Activated CD8-positive, alpha-beta memory T cell treated with anti-CD3 and anti-CD28 coated beads for 1 hour (primary cell): ENCODE results near the gene RAX.
"Not testable (repeated sequence)": the region's sequence is repeated elsewhere in the genome, so short reads cannot be mapped to it uniquely, and the experiment has no call there.

ENCODE experiments used
- DNase-seq, 2 donors: peaks; one replicate each; pipeline ENCODE4 v3.0.0-alpha.2; 2020; ENCODE audit warnings: low read depth in 1 of 2; ENCODE audit errors: extremely low read depth in 1 of 2

RAX gene

DNA sequence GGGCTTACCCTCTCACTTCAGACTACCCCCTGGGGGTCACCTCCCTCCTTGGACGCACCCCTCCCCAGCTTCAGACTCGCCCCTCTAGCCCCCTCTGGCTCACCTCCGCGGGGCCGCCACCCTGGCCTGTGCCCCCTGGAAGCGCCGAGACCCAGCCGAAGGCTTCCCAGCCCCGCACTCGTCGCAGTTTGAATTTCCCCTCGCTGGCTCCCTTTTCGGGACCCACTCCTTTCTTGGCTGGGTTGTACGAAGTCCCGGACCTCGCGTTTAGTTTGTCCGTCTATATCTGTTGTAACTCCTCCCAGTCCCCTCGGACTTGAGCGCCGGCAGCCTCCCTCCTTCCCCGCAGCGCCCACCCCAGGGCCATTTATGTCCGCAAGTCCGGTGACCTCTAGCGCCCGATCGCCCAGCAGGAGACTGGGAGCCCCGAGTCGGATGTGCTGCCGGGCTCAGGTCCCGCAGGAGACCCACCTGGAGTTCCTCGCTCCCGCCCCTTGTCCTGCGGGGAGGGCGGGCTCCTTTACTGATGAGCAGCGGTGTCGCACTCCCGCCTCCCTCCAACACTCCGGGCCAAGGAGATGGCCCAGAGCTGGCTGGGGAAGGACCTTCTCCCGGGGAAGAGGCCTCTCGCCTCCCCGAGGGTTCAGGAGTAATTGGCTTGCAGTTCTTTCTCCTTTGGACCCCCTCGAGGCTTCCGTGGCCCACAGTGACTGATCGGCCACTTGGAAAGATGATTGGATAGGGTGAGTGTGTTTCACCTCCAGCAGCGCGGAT, 692 bp upstream of the RAX start:
- DNase-seq: no peak

DNA sequence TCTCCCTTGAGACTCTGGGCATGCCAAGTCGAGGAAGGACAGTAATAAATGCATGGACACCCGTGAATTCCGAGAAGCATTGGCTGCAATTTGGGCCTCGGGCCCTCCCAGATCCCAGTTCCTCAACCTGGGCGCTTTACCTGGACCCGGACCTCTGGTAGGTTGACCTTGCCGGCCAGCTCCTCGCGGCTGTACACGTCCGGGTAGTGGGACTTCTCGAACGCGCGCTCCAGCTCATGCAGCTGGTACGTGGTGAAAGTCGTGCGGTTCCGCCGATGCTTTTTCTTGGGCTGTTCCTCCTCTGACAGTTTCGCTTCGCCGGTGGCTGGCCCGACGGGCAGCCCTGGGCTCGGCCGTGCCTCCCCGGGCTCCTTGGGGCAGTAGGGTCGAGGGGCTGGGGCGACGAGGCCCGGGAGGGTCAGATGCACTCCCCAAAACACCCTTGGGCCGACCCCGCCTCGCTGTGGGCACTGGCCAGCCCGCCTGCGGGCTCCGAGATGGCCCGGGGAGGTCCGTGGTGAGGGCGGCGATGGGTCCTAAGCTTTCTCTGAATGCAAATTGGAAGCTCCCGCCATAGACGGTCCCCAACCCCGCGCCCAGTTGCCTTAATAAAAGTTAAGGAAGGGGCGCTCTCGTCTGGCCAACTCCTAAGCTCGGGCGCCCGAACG, 899 bp downstream of the RAX start:
- no peak for DNase-seq

DNA sequence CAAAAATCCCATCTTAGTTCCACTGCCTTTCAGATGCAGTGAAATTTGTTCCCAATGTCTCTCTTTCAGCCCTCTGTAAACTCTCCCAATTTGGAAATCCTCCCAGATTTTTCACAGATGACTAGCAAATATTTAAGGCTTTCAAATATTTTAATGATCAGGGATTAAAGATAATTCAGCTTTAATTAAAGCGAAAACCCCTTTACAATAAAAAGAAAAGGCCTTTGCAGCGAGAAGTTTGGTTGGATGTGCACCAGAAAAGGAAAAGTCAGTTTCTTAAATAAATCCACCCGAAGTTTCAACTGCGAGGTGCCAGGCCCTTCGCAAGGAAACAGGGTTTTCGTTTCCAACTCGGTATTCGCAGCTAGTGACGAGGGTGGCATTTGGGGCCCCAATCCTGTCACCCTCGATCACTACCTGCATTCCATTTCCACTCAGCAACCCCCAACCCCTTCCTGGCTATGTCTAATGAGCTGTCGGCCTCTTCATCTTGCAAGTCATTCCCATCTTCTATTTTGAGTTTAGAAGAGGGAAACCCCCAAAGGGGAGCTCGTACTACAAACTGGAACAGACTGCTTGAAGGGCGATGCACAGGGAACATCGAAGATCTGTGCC, 1.5 kb downstream of the RAX start:
- DNase-seq: no peak

DNA sequence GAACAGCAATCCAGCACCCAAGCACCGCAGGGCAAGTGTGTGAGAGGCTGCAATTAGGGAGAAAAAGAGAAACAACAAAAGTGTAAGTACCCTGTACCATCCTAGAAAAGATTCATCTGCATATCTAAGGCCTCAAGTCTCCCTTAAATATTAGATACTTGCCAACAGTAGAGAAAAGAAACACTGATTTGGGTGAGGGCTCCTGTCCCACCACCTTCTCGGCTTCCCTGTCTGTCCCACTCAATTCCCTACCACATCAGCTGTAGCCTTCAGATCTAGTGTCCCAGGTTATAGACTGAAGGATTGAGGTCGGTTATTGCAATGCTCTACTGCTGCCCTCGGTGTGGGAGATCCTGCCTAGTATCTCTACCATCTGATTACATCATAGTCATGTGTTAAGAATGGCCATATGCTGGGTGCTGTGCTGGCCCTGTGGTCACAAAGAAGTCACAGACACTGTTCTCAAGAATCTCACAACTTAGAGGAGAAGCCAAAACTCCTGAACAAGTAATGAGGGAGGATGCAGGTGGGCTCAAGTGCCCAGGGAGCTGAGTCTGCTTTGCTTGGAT, 2.5 kb downstream of the RAX start:
- DNase-seq: no peak

DNA sequence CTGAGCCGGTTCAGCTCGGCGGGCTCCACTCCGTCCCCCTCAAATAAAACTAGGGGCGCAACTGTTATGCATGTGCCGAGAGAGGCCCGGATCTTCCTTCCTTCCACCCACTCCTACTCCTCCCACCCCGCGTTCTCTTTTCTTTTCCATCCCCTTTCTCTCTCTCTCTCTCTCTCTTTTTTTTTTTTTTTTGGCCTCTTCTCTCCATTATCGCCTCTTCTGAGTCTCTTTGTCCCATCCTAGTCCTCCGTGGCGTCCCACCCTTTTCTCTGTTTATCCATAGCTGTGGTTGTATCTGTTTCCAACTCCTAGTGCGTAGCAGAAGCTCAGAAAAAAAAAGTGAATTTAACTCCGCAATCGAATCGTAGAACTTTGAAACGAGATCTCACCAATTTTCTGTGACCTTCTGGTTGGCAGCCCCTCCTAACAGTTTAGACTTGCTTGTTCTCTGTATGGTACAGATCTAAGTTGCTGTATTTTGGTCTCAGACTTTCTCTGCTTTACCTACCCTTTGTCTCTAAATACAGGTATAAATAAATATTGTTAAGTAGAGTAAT, 3.6 kb downstream of the RAX start:
- no peak for DNase-seq

DNA sequence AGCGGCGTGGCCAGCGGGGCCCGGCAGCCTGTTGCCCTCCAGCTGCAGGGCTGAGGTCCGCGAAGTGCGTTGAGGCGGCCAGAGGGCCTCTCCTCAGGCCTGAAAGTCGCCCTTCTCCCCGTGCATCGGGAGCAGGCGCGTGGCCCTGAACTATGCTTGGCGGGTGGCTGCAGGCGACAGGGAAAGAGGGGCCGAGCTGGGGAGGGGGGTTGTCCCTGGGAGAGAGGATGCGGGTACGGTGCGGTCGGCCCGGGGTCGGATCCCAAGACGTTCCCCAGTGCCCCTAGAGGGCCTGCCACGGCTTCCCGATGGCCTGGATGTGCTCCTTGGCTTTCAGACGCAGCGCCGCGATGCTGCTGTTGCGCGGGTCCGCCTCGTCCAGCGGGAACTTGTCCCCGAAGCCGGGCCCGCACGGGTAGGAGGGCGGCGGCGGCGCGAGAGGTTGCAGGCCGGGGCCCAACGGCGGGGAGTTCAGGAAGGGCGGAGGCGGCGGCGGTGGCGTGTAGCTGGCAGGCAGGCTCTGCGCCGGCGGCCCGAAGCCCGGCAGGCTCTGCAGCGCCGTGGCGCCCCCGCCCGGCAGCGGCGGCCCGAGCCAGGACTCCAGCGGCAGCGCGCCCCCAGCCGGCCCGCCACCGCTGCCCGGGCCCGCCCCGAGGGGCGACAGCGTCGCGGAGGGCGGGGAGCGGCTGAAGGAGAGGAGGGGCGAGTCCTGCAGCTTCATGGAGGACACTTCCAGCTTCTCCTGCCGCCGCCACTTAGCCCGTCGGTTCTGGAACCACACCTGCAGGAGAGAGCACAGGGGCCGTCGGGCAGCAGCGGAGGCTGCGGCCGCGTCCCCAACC, 4.3 kb downstream of the RAX start:
- no peak for DNase-seq

DNA sequence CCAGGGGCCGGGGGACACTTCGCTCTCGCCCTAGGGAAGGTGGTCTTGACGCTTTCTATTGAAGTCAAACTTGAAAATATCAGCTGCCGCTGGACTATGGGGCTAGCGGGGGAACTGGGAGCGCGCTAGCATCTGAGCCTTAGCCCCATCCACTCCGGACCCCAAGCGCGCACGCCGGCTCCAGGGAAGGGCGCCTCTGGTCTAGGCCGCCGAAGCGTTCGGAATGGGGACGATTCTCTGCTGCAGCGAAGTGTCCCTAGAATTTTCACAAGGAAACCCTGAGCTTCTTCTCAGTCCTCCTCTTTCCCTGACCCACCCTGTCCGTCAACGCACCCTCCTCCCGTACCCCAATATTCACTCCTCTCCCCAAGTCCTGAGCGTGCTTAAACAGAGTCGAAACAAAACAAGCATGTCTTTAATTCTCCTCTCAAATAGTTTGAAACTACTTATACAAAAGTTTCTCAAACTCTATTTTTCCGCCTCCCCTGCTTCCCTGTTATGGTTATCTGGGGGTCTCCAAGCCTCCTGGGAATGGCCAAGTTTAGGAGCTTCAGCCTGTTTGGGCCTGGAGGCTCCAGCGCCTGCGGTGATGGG, 5.0 kb downstream of the RAX start:
- no peak for DNase-seq

DNA sequence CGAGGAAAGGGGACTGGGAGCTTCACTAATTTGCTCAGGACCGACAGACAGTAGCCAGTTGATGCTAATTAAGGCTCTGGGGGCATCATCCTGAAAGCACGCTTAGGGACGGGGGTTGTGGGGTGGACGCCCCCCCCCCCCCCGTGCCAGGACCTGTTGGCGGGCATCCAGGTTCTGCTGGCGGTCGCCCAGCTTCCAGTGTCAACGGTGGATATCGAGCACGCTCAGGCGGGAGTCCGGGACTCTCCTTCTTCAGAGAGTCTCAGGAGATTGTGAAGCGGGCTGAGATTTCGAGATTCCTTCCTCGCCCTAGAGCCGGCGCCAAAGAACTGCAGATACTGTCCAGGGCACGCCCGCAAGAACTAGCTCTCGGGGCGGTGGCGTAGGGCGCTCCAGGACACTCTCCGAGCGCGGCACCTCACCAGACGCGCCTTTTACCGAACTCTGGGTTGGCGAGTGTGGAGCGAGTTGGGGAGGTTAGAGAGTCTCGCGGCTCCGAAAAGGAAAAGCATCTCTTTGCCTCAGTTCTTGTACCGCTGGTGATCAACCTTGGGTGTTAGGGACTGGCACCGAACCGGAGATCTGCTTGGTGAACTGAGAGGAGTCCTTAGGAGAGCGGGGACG, 5.6 kb downstream of the RAX start:
- DNase-seq: no peak

DNA sequence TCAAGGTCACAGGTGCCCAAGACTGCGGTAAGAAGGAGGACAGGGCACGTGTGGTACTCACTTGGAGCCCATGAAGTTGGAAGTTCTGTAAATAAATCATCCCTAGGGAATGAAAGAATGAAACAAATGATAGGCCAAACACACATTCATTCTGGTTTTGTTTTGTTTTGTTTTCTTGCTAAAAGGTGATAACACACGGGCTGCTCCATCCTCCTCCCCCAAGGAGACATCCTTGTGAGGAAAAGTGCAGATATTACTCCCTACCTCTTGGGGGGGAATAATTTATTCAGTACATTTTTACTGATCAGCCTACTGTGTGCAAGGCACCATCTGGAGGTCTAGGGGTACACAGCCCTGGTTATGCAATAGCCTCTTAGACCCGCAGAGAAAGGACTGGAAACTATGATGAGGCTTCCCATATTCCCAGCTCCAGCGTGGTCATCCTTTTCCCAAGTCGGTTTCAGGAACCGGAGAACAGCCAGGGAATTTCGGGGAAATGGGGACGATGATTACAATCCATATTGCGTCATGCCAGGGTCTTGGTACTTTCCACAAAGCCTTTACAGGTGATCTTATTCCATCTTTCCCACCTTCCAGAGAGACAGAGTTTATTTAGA, 6.3 kb downstream of the RAX start:
- no peak for DNase-seq

DNA sequence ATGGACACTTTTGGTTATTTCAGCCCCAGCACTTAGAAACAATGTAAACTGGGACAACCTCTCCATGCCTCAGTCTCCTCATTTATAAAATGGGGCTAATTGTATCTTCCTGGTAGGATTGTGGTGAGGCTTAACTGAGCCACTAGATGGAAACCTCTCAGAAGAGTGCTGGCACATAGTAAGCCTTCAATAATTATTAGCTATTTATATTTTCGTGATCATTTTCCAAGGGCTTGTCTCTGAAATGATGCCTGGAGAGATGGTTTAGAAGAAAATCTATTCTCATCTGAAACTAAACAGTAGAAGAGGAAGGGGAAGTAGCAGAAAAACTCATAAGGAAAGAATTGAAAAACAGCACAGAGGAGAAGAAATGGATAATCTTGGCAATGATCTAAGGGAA, 6.8 kb downstream of the RAX start:
- no peak for DNase-seq

DNA sequence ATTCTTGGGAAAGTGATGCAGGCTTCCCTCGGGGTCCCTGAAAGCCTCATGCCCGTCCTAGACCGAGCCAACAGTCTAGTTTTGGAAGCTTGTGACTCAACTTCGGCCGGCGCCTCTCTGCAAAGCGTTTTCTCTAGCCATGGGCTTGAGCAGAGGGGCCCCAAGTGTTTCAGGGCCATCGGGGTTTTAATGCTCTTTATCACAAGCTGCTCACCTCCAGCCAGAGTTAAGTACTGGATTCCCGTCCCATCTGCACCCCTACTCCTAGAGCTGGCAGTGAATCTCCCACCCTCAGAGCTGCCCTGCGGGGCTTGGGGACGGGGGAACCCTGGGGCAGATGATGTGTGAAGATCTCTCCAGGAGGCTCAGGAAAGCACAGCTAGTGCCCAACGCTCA, 7.3 kb downstream of the RAX start:
- DNase-seq: no peak

DNA sequence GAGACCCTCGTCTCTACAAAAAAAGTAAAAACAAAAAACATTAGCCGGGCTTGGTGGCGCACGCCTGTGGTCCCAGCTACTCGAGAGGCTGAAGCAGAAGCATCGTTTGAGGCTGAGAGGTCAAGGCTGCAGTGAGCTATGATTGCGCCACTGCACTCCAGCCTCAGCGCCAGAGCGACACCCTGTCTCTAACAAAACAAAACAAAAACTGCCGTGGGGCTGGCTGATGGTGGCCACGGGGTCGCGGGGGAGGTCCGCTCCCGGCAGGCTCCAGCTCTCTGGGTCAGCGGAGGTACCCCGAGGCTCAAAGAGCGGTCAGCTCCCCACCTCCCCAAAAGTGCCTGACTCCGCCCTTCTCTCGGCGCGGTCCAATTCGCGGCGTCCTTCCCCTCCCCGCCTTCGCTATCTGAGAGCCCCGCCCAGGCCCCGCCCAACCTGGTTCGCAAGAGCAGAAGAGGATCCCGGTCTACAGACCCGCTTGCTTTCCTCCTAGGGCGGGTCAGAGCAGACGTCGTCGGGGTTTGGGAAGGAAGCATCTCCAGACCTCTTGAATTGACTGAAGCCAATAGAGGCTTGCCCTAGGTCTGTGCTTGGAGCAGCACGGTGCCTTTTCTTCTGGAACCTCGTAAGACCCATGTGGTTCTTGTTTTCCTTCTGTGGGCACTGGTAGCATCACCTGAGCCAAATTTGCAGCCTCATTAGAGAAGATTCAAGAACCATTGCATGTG, 7.8 kb downstream of the RAX start:
- no peak for DNase-seq

DNA sequence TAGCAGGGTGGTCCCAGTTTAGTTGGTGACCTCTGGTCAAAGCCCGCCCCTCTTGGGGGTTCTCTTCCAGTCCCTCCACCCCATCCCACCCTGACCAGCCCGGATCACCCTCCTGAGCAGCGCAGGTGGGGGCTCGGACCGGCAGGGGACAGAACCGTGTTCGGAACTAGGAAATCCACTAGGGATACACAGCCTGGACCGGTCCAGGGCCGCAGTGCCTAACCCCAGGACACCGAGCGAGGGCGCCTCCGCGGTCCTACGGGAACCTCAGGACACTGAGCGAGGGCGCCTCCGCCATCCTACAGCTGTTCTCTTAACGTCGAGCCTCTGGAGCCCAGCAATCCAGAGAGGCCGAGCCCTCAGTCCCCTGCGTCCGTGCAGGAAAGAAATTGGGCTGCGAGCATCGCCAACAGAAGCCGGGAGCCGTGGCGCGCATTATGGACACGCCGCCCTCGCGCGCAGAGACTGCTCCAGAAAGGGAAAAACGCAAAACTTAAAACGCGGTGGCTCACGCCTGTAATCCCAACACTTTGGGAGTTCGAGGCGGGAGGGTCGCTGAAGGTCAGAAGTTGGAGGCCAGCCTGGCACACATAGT, 8.5 kb downstream of the RAX start:
- DNase-seq: no peak

DNA sequence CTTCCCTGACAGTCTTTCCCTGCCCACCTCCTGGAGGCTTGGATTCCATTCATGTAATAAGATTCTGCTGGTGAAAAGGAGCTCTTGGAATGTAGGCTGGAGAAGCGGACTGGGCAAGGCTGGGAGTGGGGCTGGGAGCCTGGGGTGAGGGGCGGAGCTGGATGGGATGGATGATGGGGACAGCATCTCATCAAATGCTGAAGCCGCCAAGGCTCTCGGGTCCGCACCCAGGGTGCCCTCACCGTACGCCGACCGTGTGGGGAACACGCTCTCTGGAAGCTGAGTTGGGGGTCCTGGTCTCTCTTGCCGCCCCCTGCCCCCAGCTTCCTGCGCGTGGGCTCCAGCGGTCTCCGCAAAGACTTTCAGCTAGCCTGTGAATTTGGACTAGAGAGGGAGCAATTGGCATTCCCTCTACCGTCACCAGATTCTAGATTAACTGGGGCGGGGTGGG, 9.1 kb downstream of the RAX start:
- no peak for DNase-seq

DNA sequence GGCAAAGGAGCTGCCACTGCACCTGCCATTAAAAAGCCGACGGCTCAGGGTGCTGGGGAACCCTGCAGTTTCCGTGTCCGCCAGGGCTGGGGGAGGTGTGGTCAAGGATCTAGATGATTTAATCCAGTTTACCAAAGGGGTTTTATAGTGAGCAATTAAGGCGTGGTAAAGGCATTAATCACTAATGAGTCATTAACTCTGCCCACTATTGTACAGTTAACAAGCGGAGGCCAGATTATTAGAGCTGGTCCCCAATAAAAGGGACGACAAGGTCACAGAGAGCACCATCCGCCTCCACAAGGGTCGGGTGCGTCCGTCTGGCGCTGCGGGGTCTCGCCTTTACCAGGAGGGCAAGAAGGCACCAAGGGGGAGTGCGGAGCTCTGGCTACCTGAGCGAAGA, 9.6 kb downstream of the RAX start:
- DNase-seq: no peak

DNA sequence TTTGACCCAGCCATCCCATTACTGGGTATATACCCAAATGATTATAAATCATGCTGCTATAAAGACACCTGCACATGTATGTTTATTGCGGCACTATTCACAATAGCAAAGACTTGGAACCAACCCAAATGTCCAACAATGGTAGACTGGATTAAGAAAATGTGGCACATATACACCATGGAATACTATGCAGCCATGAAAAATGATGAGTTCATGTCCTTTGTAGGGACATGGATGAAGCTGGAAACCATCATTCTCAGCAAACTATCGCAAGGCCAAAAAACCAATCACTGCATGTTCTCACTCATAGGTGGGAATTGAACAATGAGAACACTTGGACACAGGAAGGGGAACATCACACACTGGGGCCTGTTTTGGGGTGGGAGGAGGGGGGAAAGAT, 11.0 kb downstream of the RAX start:
- not testable (repeated sequence) for DNase-seq

DNA sequence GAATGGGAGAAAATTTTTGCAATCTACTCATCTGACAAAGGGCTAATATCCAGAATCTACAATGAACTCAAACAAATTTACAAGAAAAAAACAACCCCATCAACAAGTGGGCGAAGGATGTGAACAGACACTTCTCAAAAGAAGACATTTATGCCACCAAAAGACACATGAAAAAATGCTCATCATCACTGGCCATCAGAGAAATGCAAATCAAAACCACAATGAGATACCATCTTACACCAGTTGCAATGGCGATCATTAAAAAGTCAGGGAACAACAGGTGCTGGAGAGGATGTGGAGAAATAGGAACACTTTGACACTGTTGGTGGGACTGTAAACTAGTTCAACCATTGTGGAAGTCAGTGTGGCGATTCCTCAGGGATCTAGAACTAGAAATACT, 11.4 kb downstream of the RAX start:
- not testable (repeated sequence) for DNase-seq

DNA sequence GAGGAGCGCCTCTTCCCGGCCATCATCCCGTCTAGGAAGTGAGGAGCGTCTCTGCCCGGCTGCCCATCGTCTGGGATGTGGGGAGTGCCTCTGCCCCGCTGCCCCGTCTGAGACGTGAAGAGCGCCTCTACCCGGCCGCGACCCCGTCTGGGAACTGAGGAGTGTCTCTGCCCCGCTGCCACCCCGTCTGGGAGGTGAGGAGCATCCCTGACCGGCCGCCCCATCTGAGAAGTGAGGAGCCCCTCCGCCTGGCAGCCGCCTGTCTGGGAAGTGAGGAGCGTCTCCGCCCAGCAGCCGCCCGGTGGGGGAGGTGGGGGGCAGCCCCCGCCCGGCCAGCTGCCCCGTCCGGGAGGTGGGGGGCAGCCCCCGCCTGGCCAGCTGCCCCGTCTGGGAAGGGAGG, 17.8 kb downstream of the RAX start:
- DNase-seq: not testable (repeated sequence)
